HG03439 (cell line): ENCODE data around the gene NGB.
A peak's percentile ranks its signal among the peaks of the same experiment; 100 is the strongest.
"Not testable (repeated sequence)": the region's sequence is repeated elsewhere in the genome, so short reads cannot be mapped to it uniquely, and the experiment has no call there.

Source experiments
- ATAC-seq: cut with Tn5 transposase; IDR thresholded peaks from one replicate; pipeline ENCODE4 v1.9.1; 2021; ENCODE audit warnings: mild to moderate bottlenecking, moderate library complexity; ENCODE audit not compliant: unreplicated experiment

The NGB gene

GRCh38 chr14:77271113-77271710 is at the start of gene NGB:
Gene NGB, minus strand, starts transcription at chr14:77271206. Its CDS starts 269 bp downstream, at chr14:77270937.
- ATAC-seq, result no peak

- ATAC-seq, result peak; percentile 68
Measured at GRCh38 chr14:77320238-77320935, 49.4 kb upstream of the NGB start, which contains the start of gene POMT2. Gene POMT2, minus strand, starts transcription at chr14:77320883. Its CDS starts 202 bp downstream, at chr14:77320681.

GRCh38 chr14:77319422-77319821 is 48.4 kb upstream of the NGB start:
- ATAC-seq, result no peak

- not testable (repeated sequence) for ATAC-seq
Measured at GRCh38 chr14:77318756-77319155, 47.8 kb upstream of the NGB start.

GRCh38 chr14:77318006-77318553 is 47.1 kb upstream of the NGB start:
- ATAC-seq, result no peak

GRCh38 chr14:77316872-77317301 is 45.9 kb upstream of the NGB start:
- no peak for ATAC-seq

GRCh38 chr14:77316195-77316505 is 45.1 kb upstream of the NGB start:
- no peak for ATAC-seq

GRCh38 chr14:77314539-77315457 is 43.8 kb upstream of the NGB start:
- ATAC-seq, result no peak

- no peak for ATAC-seq
Measured at GRCh38 chr14:77314043-77314442, 43.0 kb upstream of the NGB start.

GRCh38 chr14:77313371-77313770 is 42.4 kb upstream of the NGB start:
- no peak for ATAC-seq

GRCh38 chr14:77311217-77311616 is 40.2 kb upstream of the NGB start:
- no peak for ATAC-seq

- no peak for ATAC-seq
Measured at GRCh38 chr14:77310026-77310425, 39.0 kb upstream of the NGB start.

GRCh38 chr14:77309131-77309530 is 38.1 kb upstream of the NGB start:
- ATAC-seq, result no peak

GRCh38 chr14:77306851-77307496 is 36.0 kb upstream of the NGB start:
- ATAC-seq, result no peak

- no peak for ATAC-seq
Measured at GRCh38 chr14:77306416-77306815, 35.4 kb upstream of the NGB start.

GRCh38 chr14:77305696-77306095 is 34.7 kb upstream of the NGB start:
- no peak for ATAC-seq

GRCh38 chr14:77303417-77304156 is 32.6 kb upstream of the NGB start:
- no peak for ATAC-seq

GRCh38 chr14:77302926-77303325 is 31.9 kb upstream of the NGB start:
- no peak for ATAC-seq

- peak; percentile 54 for ATAC-seq
Measured at GRCh38 chr14:77301103-77301502, 30.1 kb upstream of the NGB start.

GRCh38 chr14:77299771-77300170 is 28.8 kb upstream of the NGB start:
- ATAC-seq, result no peak
